HepG2 (cell line): ENCODE data around the gene MTA2. TPM values are rescaled to one million over a fixed set of nuclear protein-coding genes. Genes with fewer than 3 reads are reported as not detected.

ENCODE experiments used
- ATRX ChIP-seq: sonication (generic); formaldehyde crosslinking; IDR thresholded peaks from 2 replicates; pipeline ENCODE4 v1.4.0; 2020; ENCODE audit warnings: missing genetic modification reagents, borderline replicate concordance
- HNRNPL ChIP-seq: fragments of 200-400 bp; formaldehyde crosslinking; IDR thresholded peaks from 2 replicates; pipeline ENCODE4 v1.6.1; 2017; ENCODE audit warnings: mild to moderate bottlenecking, low read depth, low read length
- KAT7 ChIP-seq: IDR thresholded peaks from 2 replicates; pipeline ENCODE4 v1.6.1; 2018; ENCODE audit warnings: borderline replicate concordance, missing compliant biosample characterization
- MXD4 ChIP-seq: IDR thresholded peaks from 2 replicates; pipeline ENCODE4 v1.6.1; 2016; ENCODE audit warnings: mild to moderate bottlenecking, missing biosample characterization, missing genetic modification reagents
- RAD21 ChIP-seq: fragments of 450-650 bp; formaldehyde crosslinking; IDR thresholded peaks from 2 replicates; pipeline ENCODE4 v1.5.0; 2020; ENCODE audit warnings: mild to moderate bottlenecking
- SOX13 ChIP-seq, 3 experiments: fragments of 450-650 bp in 1 of 3; sonication (generic) in 1 of 3; formaldehyde crosslinking in 1 of 3; IDR thresholded peaks in 2 of 3; conservative IDR thresholded peaks in 1 of 3; 2 replicates each; pipeline versions ENCODE4 v1.5.0 to v1.6.1; 2016 to 2020; ENCODE audit warnings: antibody characterized with exemption in 1 of 3, mild to moderate bottlenecking in 1 of 3, missing compliant biosample characterization in 1 of 3, missing genetic modification reagents in 1 of 3, moderate library complexity in 1 of 3
- SP4 ChIP-seq: sonication (generic); formaldehyde crosslinking; IDR thresholded peaks from 2 replicates; pipeline ENCODE4 v1.8.1; 2023; ENCODE audit warnings: mild to moderate bottlenecking, missing genetic modification reagents
- TMF1 ChIP-seq: sonication (generic); formaldehyde crosslinking; IDR thresholded peaks from 2 replicates; pipeline ENCODE4 v1.8.1; 2022; ENCODE audit warnings: low read depth, missing genetic modification reagents
- TRIM24 ChIP-seq: sonication (generic); formaldehyde crosslinking; IDR thresholded peaks from 2 replicates; pipeline ENCODE4 v1.8.0; 2022; ENCODE audit warnings: mild to moderate bottlenecking, missing genetic modification reagents
- U2AF1 ChIP-seq: fragments of 200-400 bp; formaldehyde crosslinking; optimal IDR thresholded peaks from 2 replicates; pipeline ENCODE3; 2017; ENCODE audit warnings: mild to moderate bottlenecking, low read depth, low read length
- ZFP36L2 ChIP-seq: sonication (generic); formaldehyde crosslinking; IDR thresholded peaks from 2 replicates; pipeline ENCODE4 v1.4.0; 2020; ENCODE audit warnings: missing genetic modification reagents
- ZFY ChIP-seq: sonication (generic); formaldehyde crosslinking; IDR thresholded peaks from 2 replicates; pipeline ENCODE4 v1.4.0; 2020; ENCODE audit warnings: missing genetic modification reagents
- ZNF777 ChIP-seq: sonication (generic); formaldehyde crosslinking; IDR thresholded peaks from 2 replicates; pipeline ENCODE4 v1.4.0; 2020; ENCODE audit warnings: missing genetic modification reagents
- ZNF790 ChIP-seq: sonication (generic); formaldehyde crosslinking; IDR thresholded peaks from 2 replicates; pipeline ENCODE4 v1.8.0; 2022; ENCODE audit warnings: missing genetic modification reagents, mild to moderate bottlenecking, borderline replicate concordance
- polyA plus RNA-seq, 8 experiments: library from polyadenylated mRNA; depleted of rRNA in 3 of 8; stranded (reverse) in 7 of 8; unstranded in 1 of 8; fragments of >200 nt; fragmentation: Illumina TruSeq in 4 of 8; extraction: Trizol in 4 of 8; gene quantifications; 2 replicates each; pipeline versions ENCODE4 v1.2.1 to v1.2.3, GENCODE V29; 2011 to 2016; ENCODE audit warnings: low read depth in 4 of 8, missing spikeins in 1 of 8, mixed read lengths in 1 of 8; ENCODE audit not compliant: insufficient read depth in 1 of 8
- total RNA-seq, 5 experiments: library from RNA; depleted of rRNA; stranded (reverse); fragments of >200 nt; fragmentation: Illumina TruSeq; extraction: Trizol; gene quantifications; 2 replicates each; pipeline ENCODE4 v1.2.3, GENCODE V29; 2016; ENCODE audit warnings: low read depth in 1 of 5
- TF ChIP-seq, protein P1 (sequence below): sonication (generic); formaldehyde crosslinking; IDR thresholded peaks from 2 replicates; pipeline ENCODE4 v1.4.0; 2020; ENCODE audit warnings: missing genetic modification reagents
- TF ChIP-seq, protein P2 (sequence below): sonication (generic); formaldehyde crosslinking; IDR thresholded peaks from 2 replicates; pipeline ENCODE4 v1.5.1; 2020; ENCODE audit warnings: mild to moderate bottlenecking, missing genetic modification reagents, moderate library complexity
- TF ChIP-seq, protein P3 (sequence below): sonication (generic); formaldehyde crosslinking; conservative IDR thresholded peaks from 2 replicates; pipeline ENCODE4 v1.4.0; 2020; ENCODE audit warnings: mild to moderate bottlenecking, missing genetic modification reagents, moderate library complexity
- TF ChIP-seq, protein P4 (sequence below): sonication (generic); formaldehyde crosslinking; conservative IDR thresholded peaks from 2 replicates; pipeline ENCODE4 v1.4.0; 2020; ENCODE audit warnings: missing genetic modification reagents

MTA2 gene
- total and polyA plus RNA-seq, 2 of the 13 experiments (the other 11 are each of a cell fraction or from before 2014, with no cell fraction given) = 14.0 to 70.0 TPM

DNA sequence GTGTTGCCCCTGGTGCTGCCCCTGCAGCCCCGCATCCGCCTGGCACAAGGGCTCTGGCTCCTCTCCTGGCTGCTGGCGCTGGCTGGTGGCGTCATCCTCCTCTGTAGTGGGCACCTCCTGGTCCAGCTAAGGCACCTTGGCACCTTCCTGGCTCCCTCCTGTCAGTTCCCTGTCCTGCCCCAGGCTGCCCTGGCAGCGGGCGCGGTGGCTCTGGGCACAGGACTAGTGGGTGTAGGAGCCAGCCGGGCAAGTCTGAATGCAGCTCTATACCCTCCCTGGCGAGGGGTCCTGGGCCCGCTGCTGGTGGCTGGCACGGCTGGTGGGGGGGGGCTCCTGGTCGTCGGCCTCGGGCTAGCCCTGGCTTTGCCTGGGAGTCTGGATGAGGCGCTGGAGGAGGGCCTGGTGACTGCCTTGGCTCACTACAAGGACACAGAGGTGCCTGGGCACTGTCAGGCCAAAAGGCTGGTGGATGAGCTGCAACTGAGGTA is 11.7 kb upstream of the MTA2 start (continued):
- TF ChIP-seq SP4 = no peak
- TF ChIP-seq ZFP36L2 (CRISPR knock-in tag) = no peak
- TF ChIP-seq, protein P1, sequence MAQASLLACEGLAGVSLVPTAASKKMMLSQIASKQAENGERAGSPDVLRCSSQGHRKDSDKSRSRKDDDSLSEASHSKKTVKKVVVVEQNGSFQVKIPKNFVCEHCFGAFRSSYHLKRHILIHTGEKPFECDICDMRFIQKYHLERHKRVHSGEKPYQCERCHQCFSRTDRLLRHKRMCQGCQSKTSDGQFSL = no peak
- TF ChIP-seq SOX13 (IDR thresholded peaks at IDR 0.05) = no peak
- no peak for TF ChIP-seq SOX13 (CRISPR knock-in tag; conservative IDR thresholded peaks at IDR 0.05 in 1 of 2, IDR thresholded peaks at IDR 0.05 in 1 of 2)
- no peak for TF ChIP-seq TRIM24 (CRISPR knock-in tag)
- TF ChIP-seq ATRX (CRISPR knock-in tag) = no peak
- TF ChIP-seq KAT7 (CRISPR knock-in tag) = no peak
- TF ChIP-seq RAD21 = no peak
- TF ChIP-seq TMF1 (CRISPR knock-in tag) = no peak
- no peak for TF ChIP-seq U2AF1
- TF ChIP-seq, protein P2, sequence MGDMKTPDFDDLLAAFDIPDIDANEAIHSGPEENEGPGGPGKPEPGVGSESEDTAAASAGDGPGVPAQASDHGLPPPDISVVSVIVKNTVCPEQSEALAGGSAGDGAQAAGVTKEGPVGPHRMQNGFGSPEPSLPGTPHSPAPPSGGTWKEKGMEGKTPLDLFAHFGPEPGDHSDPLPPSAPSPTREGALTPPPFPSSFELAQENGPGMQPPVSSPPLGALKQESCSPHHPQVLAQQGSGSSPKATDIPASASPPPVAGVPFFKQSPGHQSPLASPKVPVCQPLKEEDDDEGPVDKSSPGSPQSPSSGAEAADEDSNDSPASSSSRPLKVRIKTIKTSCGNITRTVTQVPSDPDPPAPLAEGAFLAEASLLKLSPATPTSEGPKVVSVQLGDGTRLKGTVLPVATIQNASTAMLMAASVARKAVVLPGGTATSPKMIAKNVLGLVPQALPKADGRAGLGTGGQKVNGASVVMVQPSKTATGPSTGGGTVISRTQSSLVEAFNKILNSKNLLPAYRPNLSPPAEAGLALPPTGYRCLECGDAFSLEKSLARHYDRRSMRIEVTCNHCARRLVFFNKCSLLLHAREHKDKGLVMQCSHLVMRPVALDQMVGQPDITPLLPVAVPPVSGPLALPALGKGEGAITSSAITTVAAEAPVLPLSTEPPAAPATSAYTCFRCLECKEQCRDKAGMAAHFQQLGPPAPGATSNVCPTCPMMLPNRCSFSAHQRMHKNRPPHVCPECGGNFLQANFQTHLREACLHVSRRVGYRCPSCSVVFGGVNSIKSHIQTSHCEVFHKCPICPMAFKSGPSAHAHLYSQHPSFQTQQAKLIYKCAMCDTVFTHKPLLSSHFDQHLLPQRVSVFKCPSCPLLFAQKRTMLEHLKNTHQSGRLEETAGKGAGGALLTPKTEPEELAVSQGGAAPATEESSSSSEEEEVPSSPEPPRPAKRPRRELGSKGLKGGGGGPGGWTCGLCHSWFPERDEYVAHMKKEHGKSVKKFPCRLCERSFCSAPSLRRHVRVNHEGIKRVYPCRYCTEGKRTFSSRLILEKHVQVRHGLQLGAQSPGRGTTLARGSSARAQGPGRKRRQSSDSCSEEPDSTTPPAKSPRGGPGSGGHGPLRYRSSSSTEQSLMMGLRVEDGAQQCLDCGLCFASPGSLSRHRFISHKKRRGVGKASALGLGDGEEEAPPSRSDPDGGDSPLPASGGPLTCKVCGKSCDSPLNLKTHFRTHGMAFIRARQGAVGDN = 0 out of 2 replicates have a peak, but pooled peaks have one; percentile 12
- no peak for TF ChIP-seq ZFY (CRISPR knock-in tag)
- TF ChIP-seq, protein P3, sequence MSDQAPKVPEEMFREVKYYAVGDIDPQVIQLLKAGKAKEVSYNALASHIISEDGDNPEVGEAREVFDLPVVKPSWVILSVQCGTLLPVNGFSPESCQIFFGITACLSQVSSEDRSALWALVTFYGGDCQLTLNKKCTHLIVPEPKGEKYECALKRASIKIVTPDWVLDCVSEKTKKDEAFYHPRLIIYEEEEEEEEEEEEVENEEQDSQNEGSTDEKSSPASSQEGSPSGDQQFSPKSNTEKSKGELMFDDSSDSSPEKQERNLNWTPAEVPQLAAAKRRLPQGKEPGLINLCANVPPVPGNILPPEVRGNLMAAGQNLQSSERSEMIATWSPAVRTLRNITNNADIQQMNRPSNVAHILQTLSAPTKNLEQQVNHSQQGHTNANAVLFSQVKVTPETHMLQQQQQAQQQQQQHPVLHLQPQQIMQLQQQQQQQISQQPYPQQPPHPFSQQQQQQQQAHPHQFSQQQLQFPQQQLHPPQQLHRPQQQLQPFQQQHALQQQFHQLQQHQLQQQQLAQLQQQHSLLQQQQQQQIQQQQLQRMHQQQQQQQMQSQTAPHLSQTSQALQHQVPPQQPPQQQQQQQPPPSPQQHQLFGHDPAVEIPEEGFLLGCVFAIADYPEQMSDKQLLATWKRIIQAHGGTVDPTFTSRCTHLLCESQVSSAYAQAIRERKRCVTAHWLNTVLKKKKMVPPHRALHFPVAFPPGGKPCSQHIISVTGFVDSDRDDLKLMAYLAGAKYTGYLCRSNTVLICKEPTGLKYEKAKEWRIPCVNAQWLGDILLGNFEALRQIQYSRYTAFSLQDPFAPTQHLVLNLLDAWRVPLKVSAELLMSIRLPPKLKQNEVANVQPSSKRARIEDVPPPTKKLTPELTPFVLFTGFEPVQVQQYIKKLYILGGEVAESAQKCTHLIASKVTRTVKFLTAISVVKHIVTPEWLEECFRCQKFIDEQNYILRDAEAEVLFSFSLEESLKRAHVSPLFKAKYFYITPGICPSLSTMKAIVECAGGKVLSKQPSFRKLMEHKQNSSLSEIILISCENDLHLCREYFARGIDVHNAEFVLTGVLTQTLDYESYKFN (CRISPR knock-in tag) = no peak
- peak; percentile 97 for TF ChIP-seq HNRNPL
- TF ChIP-seq ZNF790 (CRISPR knock-in tag) = no peak
- TF ChIP-seq, protein P4, sequence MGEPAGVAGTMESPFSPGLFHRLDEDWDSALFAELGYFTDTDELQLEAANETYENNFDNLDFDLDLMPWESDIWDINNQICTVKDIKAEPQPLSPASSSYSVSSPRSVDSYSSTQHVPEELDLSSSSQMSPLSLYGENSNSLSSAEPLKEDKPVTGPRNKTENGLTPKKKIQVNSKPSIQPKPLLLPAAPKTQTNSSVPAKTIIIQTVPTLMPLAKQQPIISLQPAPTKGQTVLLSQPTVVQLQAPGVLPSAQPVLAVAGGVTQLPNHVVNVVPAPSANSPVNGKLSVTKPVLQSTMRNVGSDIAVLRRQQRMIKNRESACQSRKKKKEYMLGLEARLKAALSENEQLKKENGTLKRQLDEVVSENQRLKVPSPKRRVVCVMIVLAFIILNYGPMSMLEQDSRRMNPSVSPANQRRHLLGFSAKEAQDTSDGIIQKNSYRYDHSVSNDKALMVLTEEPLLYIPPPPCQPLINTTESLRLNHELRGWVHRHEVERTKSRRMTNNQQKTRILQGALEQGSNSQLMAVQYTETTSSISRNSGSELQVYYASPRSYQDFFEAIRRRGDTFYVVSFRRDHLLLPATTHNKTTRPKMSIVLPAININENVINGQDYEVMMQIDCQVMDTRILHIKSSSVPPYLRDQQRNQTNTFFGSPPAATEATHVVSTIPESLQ (CRISPR knock-in tag) = no peak
- no peak for TF ChIP-seq ZNF777
- TF ChIP-seq MXD4 (CRISPR knock-in tag) = no peak
